Adrenal gland (tissue), 12 donors: ENCODE measurements around the gene BMP8B. TPM values are rescaled to one million over a fixed set of nuclear protein-coding genes. Genes with fewer than 3 reads are reported as not detected.
"Not testable (repeated sequence)": the region's sequence is repeated elsewhere in the genome, so short reads cannot be mapped to it uniquely, and the experiment has no call there.

Source experiments
- DNase-seq, 7 donors: peaks; one replicate each; pipeline ENCODE4 v3.0.0-alpha.2; 2019 to 2020
- H3K27ac ChIP-seq, 5 donors: fragments of 200-600 bp; sonication (generic) in 4 of 5; 1 replicate in 3 of 5; 2 replicates in 2 of 5; pipeline versions ENCODE4 v1.5.1 to v1.8.0; 2016 to 2020; ENCODE audit warnings: mild to moderate bottlenecking in 1 of 5
- H3K27me3 ChIP-seq: fragments of 200-600 bp; 2 replicates; pipeline ENCODE4 v1.8.0; 2021
- H3K36me3 ChIP-seq, 2 donors: fragments of 200-600 bp; replicated peaks in 1 of 2; 1 replicate in 1 of 2; 2 replicates in 1 of 2; pipeline versions ENCODE4 v1.5.1 to v1.8.0; 2018 to 2022
- H3K4me1 ChIP-seq, 2 donors: fragments of 200-600 bp; replicated peaks in 1 of 2; 1 replicate in 1 of 2; 2 replicates in 1 of 2; pipeline versions ENCODE4 v1.5.1 to v1.8.0; 2018 to 2021
- H3K4me3 ChIP-seq, 4 donors: fragments of 200-600 bp; sonication (generic) in 3 of 4; one replicate each; pipeline ENCODE4 v1.5.1; 2016 to 2018
- H3K9me3 ChIP-seq, 3 donors: fragments of 200-600 bp; sonication (generic) in 1 of 3; replicated peaks in 1 of 3; 1 replicate in 2 of 3; 2 replicates in 1 of 3; pipeline versions ENCODE4 v1.5.1 to v1.8.0; 2016 to 2021
- CTCF ChIP-seq, 6 experiments: fragments of 450-650 bp in 4 of 6; fragments of 200-600 bp in 2 of 6; sonication (generic) in 1 of 6; IDR thresholded peaks; 1 replicate in 5 of 6; 2 replicates in 1 of 6; pipeline versions ENCODE4 v1.5.1 to v1.8.0; 2016 to 2021; ENCODE audit warnings: antibody characterized with exemption in 6 of 6, mild to moderate bottlenecking in 2 of 6, moderate library complexity in 1 of 6
- POLR2A ChIP-seq, 2 donors: fragments of 450-650 bp; IDR thresholded peaks; one replicate each; pipeline ENCODE4 v1.6.1; 2017; ENCODE audit warnings: antibody characterized with exemption in 2 of 2, mild to moderate bottlenecking in 2 of 2, moderate library complexity in 1 of 2
- WGBS, 4 donors: extraction: QIAGEN DNeasy Blood & Tissue Kit in 2 of 4; methylation state at CpG; one replicate each; pipeline versions ENCODE4 v1.1.5 to v1.1.7; 2013 to 2017; 5-methylcytosine and 5-hydroxymethylcytosine counted together
- intact Hi-C, 2 donors: fragments of 100-400 bp; cut with DNase I; formaldehyde crosslinking; loops; one replicate each; pipeline versions ENCODE4 v1.14.1 to v1.15.0; 2022 to 2023
- polyA plus RNA-seq, 3 donors: library from polyadenylated mRNA; stranded (reverse); fragments of 200-250 nt in 2 of 3; fragments of 350-450 nt in 1 of 3; fragmentation: Illumina TruSeq in 1 of 3; extraction: RNeasy Lipid Tissue Mini Kit (QIAGEN cat#74804) in 1 of 3; gene quantifications; one replicate each; pipeline ENCODE4 v1.2.3, GENCODE V29; 2013 to 2014
- total RNA-seq, 9 donors: library from RNA; depleted of rRNA in 4 of 9; stranded (reverse); fragments of >200 nt in 4 of 9; fragments of 120-200 nt in 1 of 9; fragmentation: NEBNext Ultra II Directional in 1 of 9; extraction: Animal tissue kit (Norgen Biotek cat#: 25700) in 1 of 9; gene quantifications; one replicate each; pipeline versions ENCODE4 v1.1.0 to v1.2.4, GENCODE V29; 2013 to 2023
- donor health status: healthy with polysubstance abuse.
- donor health status: Bipolar disorder and iron deficiency.
- donor health status: DM: yes; HTN: yes; CAD: no.
- donor health status: DM: no; HTN: no; CAD: no.
- donor health status: DM: no; HTN: no; CAD: no.
- donor health status: DM: yes; HTN: yes; CAD: no.

Gene BMP8B
- total and polyA plus RNA-seq, 12 donors = 0.09 to 5.9 (median 1.0) TPM; not detected in 1

- intact Hi-C loops = no loop called here
- no peak overlapping the region for H3K27ac ChIP-seq
- no peaks in the 10 kb centered on the region for H3K36me3 ChIP-seq
- no peak overlapping the region for H3K4me3 ChIP-seq
- H3K27me3 ChIP-seq = no peaks in the 10 kb centered on the region
- DNase-seq = no peak
- no peaks in the 10 kb centered on the region for H3K9me3 ChIP-seq
- 47 to 55% (median 47%) methylated on average over 6 of the region's 6 CpGs for WGBS, 4 donors
- TF ChIP-seq CTCF (IDR thresholded peaks at IDR 0.05) (no peak), POLR2A (IDR thresholded peaks at IDR 0.05) (no peak)
- H3K4me1 ChIP-seq = no peaks in the 10 kb centered on the region
These were observed 41.3 kb upstream of the BMP8B start for GRCh38 chr1:39829791-39830533.

- no peak for DNase-seq
- Histone ChIP-seq H3K4me1 (no peaks in the 10 kb centered on the region), H3K27ac (no peak overlapping the region), H3K27me3 (no peaks in the 10 kb centered on the region), H3K36me3 (no peaks in the 10 kb centered on the region), H3K4me3 (no peak overlapping the region), H3K9me3 (no peaks in the 10 kb centered on the region)
- intact Hi-C loops = no loop called here
- TF ChIP-seq POLR2A (IDR thresholded peaks at IDR 0.05) (no peak), CTCF (IDR thresholded peaks at IDR 0.05) (no peak)
- WGBS, 4 donors = 82 to 91% (median 87%) methylated on average over 2 of the region's 2 CpGs
These were observed 40.1 kb upstream of the BMP8B start for GRCh38 chr1:39828734-39829133.

- WGBS, 4 donors = 74 to 90% (median 82%) methylated on average over 6 of the region's 6 CpGs
- H3K4me1 ChIP-seq, DNase-seq, H3K36me3 ChIP-seq, intact Hi-C loops, H3K27me3 ChIP-seq, H3K9me3 ChIP-seq, H3K27ac ChIP-seq, H3K4me3 ChIP-seq: not testable (repeated sequence)
These were observed 39.6 kb upstream of the BMP8B start for GRCh38 chr1:39828255-39828654.

- Histone ChIP-seq H3K4me1 (no peaks in the 10 kb centered on the region), H3K27me3 (no peaks in the 10 kb centered on the region), H3K27ac (no peak overlapping the region), H3K4me3 (no peak overlapping the region), H3K36me3 (no peaks in the 10 kb centered on the region), H3K9me3 (no peaks in the 10 kb centered on the region)
- intact Hi-C loops = no loop called here
- whole genome bisulfite sequencing, 4 donors = 49 to 69% (median 59%) methylated on average over 7 of the region's 7 CpGs
- no peak for DNase-seq
- TF ChIP-seq CTCF (IDR thresholded peaks at IDR 0.05) = no peak
These were observed 38.5 kb upstream of the BMP8B start for GRCh38 chr1:39827201-39827600.

GRCh38 chr1:39826583-39826982 lies 37.9 kb upstream of the BMP8B start:
- WGBS, 4 donors = 81 to 87% (median 82%) methylated on average over 6 of the region's 6 CpGs
- Histone ChIP-seq H3K27me3 (no peaks in the 10 kb centered on the region), H3K9me3 (no peaks in the 10 kb centered on the region), H3K4me1 (no peaks in the 10 kb centered on the region), H3K36me3 (no peaks in the 10 kb centered on the region), H3K4me3 (no peak overlapping the region), H3K27ac (no peak overlapping the region)
- TF ChIP-seq POLR2A (IDR thresholded peaks at IDR 0.05) = no peak
- no peak for TF ChIP-seq CTCF (IDR thresholded peaks at IDR 0.05)
- intact Hi-C loops = no loop called here
- DNase-seq = no peak
